HepG2 (cell line): ENCODE results near the gene BRCA1. TPM values are rescaled to one million over a fixed set of nuclear protein-coding genes. Genes with fewer than 3 reads are reported as not detected.

Source experiments
- GATAD1 ChIP-seq: IDR thresholded peaks from 2 replicates; pipeline ENCODE4 v1.6.1; 2016; ENCODE audit warnings: missing genetic modification reagents, missing compliant biosample characterization
- HNF1B ChIP-seq: sonication (generic); formaldehyde crosslinking; IDR thresholded peaks from 2 replicates; pipeline ENCODE4 v1.5.1; 2020; ENCODE audit warnings: mild to moderate bottlenecking, moderate library complexity, missing genetic modification reagents
- MATR3 ChIP-seq: sonication (generic); formaldehyde crosslinking; IDR thresholded peaks from 2 replicates; pipeline ENCODE4 v1.4.0; 2020; ENCODE audit warnings: missing genetic modification reagents
- MED8 ChIP-seq: sonication (generic); formaldehyde crosslinking; IDR thresholded peaks from 2 replicates; pipeline ENCODE4 v1.8.1; 2023; ENCODE audit warnings: mild to moderate bottlenecking, missing genetic modification reagents; ENCODE audit not compliant: insufficient replicate concordance
- MXI1 ChIP-seq: IDR thresholded peaks from 3 replicates; pipeline ENCODE4 v1.6.1; 2012; ENCODE audit warnings: low read depth, low read length, inconsistent platforms, borderline replicate concordance
- PHF5A ChIP-seq: IDR thresholded peaks from one replicate; pipeline ENCODE4 v1.6.1; 2018; ENCODE audit warnings: low read depth, missing genetic modification reagents; ENCODE audit not compliant: unreplicated experiment
- PLRG1 ChIP-seq: fragments of 450-650 bp; conservative IDR thresholded peaks from 2 replicates; pipeline ENCODE4 v1.6.1; 2016
- PRPF4 ChIP-seq: fragments of 200-400 bp; formaldehyde crosslinking; IDR thresholded peaks from 2 replicates; pipeline ENCODE4 v1.6.1; 2016; ENCODE audit warnings: low read length, low read depth; ENCODE audit not compliant: poor library complexity, severe bottlenecking
- RNF2 ChIP-seq: fragments of 450-650 bp; conservative IDR thresholded peaks from 2 replicates; pipeline ENCODE4 v1.6.1; 2016; ENCODE audit warnings: low read depth
- STAT5B ChIP-seq: sonication (generic); formaldehyde crosslinking; IDR thresholded peaks from 2 replicates; pipeline ENCODE4 v1.4.0; 2020; ENCODE audit warnings: missing genetic modification reagents
- ZFYVE20 ChIP-seq: sonication (generic); formaldehyde crosslinking; IDR thresholded peaks from 2 replicates; pipeline ENCODE4 v1.8.0; 2023; ENCODE audit warnings: low read depth, mild to moderate bottlenecking, moderate library complexity, missing genetic modification reagents, borderline replicate concordance
- ZNF121 ChIP-seq: sonication (generic); formaldehyde crosslinking; IDR thresholded peaks from 2 replicates; pipeline ENCODE4 v1.5.0; 2020; ENCODE audit warnings: mild to moderate bottlenecking, missing genetic modification reagents
- ZNF136 ChIP-seq: sonication (generic); formaldehyde crosslinking; IDR thresholded peaks from 2 replicates; pipeline ENCODE4 v1.8.1; 2022; ENCODE audit warnings: low read depth, mild to moderate bottlenecking, moderate library complexity, missing genetic modification reagents
- ZNF292 ChIP-seq: sonication (generic); formaldehyde crosslinking; IDR thresholded peaks from 2 replicates; pipeline ENCODE4 v1.8.1; 2022; ENCODE audit warnings: mild to moderate bottlenecking, low read depth, missing genetic modification reagents, borderline replicate concordance
- ZNF333 ChIP-seq: sonication (generic); formaldehyde crosslinking; IDR thresholded peaks from 2 replicates; pipeline ENCODE4 v1.4.0; 2020; ENCODE audit warnings: mild to moderate bottlenecking, missing genetic modification reagents, borderline replicate concordance
- ZNF33A ChIP-seq: sonication (generic); formaldehyde crosslinking; IDR thresholded peaks from 2 replicates; pipeline ENCODE4 v1.5.1; 2020; ENCODE audit warnings: missing genetic modification reagents, mild to moderate bottlenecking, moderate library complexity, borderline replicate concordance
- ZNF34 ChIP-seq: sonication (generic); formaldehyde crosslinking; IDR thresholded peaks from 2 replicates; pipeline ENCODE4 v1.4.0; 2020; ENCODE audit warnings: mild to moderate bottlenecking, missing genetic modification reagents, borderline replicate concordance
- ZNF510 ChIP-seq: sonication (generic); formaldehyde crosslinking; IDR thresholded peaks from 2 replicates; pipeline ENCODE4 v1.4.0; 2020; ENCODE audit warnings: low read depth, mild to moderate bottlenecking, missing genetic modification reagents
- ZSCAN9 ChIP-seq: IDR thresholded peaks from 2 replicates; pipeline ENCODE4 v1.6.1; 2016; ENCODE audit warnings: borderline replicate concordance
- polyA plus RNA-seq, 8 experiments: library from polyadenylated mRNA; depleted of rRNA in 3 of 8; stranded (reverse) in 7 of 8; unstranded in 1 of 8; fragments of >200 nt; fragmentation: Illumina TruSeq in 4 of 8; extraction: Trizol in 4 of 8; gene quantifications; 2 replicates each; pipeline versions ENCODE4 v1.2.1 to v1.2.3, GENCODE V29; 2011 to 2016; ENCODE audit warnings: low read depth in 4 of 8, missing spikeins in 1 of 8, mixed read lengths in 1 of 8; ENCODE audit not compliant: insufficient read depth in 1 of 8
- total RNA-seq, 5 experiments: library from RNA; depleted of rRNA; stranded (reverse); fragments of >200 nt; fragmentation: Illumina TruSeq; extraction: Trizol; gene quantifications; 2 replicates each; pipeline ENCODE4 v1.2.3, GENCODE V29; 2016; ENCODE audit warnings: low read depth in 1 of 5
- TF ChIP-seq, protein P1 (sequence below): sonication (generic); formaldehyde crosslinking; IDR thresholded peaks from 2 replicates; pipeline ENCODE4 v1.4.0; 2020; ENCODE audit warnings: mild to moderate bottlenecking, missing genetic modification reagents, borderline replicate concordance
- TF ChIP-seq, protein P2 (sequence below): sonication (generic); formaldehyde crosslinking; IDR thresholded peaks from 2 replicates; pipeline ENCODE4 v1.4.0; 2020; ENCODE audit warnings: missing genetic modification reagents

BRCA1 gene
- total and polyA plus RNA-seq, 2 of the 13 experiments (the other 11 are each of a cell fraction or from before 2014, with no cell fraction given), result 13.3 to 37.5 TPM

GRCh38 chr17:43068570-43069367 lies 56.4 kb downstream of the BRCA1 start (continued):
- peak; percentile 62; the same call in 1 of the 3 replicates for TF ChIP-seq MXI1
- no peak for TF ChIP-seq MATR3 (CRISPR knock-in tag)
- TF ChIP-seq HNF1B (CRISPR knock-in tag), result peak; percentile 40; the same call in 1 of the 2 replicates
- TF ChIP-seq RNF2, result no peak
- TF ChIP-seq PRPF4, result no peak
- TF ChIP-seq, protein P1, sequence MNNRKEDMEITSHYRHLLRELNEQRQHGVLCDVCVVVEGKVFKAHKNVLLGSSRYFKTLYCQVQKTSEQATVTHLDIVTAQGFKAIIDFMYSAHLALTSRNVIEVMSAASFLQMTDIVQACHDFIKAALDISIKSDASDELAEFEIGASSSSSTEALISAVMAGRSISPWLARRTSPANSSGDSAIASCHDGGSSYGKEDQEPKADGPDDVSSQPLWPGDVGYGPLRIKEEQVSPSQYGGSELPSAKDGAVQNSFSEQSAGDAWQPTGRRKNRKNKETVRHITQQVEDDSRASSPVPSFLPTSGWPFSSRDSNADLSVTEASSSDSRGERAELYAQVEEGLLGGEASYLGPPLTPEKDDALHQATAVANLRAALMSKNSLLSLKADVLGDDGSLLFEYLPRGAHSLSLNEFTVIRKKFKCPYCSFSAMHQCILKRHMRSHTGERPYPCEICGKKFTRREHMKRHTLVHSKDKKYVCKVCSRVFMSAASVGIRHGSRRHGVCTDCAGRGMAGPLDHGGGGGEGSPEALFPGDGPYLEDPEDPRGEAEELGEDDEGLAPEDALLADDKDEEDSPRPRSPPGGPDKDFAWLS (CRISPR knock-in tag), result no peak
- TF ChIP-seq ZFYVE20 (CRISPR knock-in tag), result no peak
- peak; percentile 63; the same call in 1 of the 2 replicates for TF ChIP-seq ZNF333 (CRISPR knock-in tag)
- peak; percentile 82 for TF ChIP-seq GATAD1 (CRISPR knock-in tag)
- TF ChIP-seq ZNF33A (CRISPR knock-in tag), result no peak
- no peak for TF ChIP-seq ZNF121 (CRISPR knock-in tag)
- peak; percentile 67 for TF ChIP-seq MED8 (CRISPR knock-in tag)
- TF ChIP-seq, protein P2, sequence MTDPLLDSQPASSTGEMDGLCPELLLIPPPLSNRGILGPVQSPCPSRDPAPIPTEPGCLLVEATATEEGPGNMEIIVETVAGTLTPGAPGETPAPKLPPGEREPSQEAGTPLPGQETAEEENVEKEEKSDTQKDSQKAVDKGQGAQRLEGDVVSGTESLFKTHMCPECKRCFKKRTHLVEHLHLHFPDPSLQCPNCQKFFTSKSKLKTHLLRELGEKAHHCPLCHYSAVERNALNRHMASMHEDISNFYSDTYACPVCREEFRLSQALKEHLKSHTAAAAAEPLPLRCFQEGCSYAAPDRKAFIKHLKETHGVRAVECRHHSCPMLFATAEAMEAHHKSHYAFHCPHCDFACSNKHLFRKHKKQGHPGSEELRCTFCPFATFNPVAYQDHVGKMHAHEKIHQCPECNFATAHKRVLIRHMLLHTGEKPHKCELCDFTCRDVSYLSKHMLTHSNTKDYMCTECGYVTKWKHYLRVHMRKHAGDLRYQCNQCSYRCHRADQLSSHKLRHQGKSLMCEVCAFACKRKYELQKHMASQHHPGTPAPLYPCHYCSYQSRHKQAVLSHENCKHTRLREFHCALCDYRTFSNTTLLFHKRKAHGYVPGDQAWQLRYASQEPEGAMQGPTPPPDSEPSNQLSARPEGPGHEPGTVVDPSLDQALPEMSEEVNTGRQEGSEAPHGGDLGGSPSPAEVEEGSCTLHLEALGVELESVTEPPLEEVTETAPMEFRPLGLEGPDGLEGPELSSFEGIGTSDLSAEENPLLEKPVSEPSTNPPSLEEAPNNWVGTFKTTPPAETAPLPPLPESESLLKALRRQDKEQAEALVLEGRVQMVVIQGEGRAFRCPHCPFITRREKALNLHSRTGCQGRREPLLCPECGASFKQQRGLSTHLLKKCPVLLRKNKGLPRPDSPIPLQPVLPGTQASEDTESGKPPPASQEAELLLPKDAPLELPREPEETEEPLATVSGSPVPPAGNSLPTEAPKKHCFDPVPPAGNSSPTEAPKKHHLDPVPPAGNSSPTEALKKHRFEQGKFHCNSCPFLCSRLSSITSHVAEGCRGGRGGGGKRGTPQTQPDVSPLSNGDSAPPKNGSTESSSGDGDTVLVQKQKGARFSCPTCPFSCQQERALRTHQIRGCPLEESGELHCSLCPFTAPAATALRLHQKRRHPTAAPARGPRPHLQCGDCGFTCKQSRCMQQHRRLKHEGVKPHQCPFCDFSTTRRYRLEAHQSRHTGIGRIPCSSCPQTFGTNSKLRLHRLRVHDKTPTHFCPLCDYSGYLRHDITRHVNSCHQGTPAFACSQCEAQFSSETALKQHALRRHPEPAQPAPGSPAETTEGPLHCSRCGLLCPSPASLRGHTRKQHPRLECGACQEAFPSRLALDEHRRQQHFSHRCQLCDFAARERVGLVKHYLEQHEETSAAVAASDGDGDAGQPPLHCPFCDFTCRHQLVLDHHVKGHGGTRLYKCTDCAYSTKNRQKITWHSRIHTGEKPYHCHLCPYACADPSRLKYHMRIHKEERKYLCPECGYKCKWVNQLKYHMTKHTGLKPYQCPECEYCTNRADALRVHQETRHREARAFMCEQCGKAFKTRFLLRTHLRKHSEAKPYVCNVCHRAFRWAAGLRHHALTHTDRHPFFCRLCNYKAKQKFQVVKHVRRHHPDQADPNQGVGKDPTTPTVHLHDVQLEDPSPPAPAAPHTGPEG (CRISPR knock-in tag), result no peak
- TF ChIP-seq ZSCAN9 (CRISPR knock-in tag), result peak; percentile 87
- TF ChIP-seq ZNF292, result peak; percentile 81; the same call in 1 of the 2 replicates
- no peak for TF ChIP-seq ZNF510 (CRISPR knock-in tag)
- TF ChIP-seq PHF5A (CRISPR knock-in tag), result peak; percentile 77
- no peak for TF ChIP-seq STAT5B (CRISPR knock-in tag)
- TF ChIP-seq PLRG1, result no peak
- TF ChIP-seq ZNF136 (CRISPR knock-in tag), result no peak
- 0 out of 2 replicates have a peak, but pooled peaks have one; percentile 28 for TF ChIP-seq ZNF34
